Measurements from ENCODE around the gene LAMB3. TPM values are rescaled to one million over a fixed set of nuclear protein-coding genes. Genes with fewer than 3 reads are reported as not detected.

The LAMB3 gene
- total RNA-seq, 1 experiment from 2014 or later = 0.85 TPM

DNA sequence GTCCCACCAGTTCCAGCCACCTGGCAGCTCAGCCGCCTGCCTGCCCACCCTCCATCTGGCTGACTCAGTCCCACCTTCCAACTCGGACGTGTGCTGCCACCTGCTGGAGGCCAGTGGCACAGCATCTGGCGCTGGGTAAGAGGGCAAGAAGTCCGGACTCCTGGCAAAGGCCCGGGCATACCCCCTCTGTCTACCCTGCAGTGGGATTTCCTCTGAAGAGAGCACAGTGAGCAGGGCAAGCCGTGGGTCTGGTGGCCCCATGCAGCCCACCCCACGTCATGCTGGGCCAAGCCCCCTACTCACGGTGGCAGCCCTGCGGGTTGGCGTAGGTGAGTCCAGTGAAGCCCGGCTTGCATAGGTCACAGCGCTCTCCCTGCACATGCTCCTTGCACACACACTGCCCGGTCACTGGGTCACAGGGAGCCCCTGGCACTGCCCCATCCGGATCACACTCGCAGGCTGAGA is 24.5 kb downstream of the LAMB3 start (continued):
- TF ChIP-seq, protein P1, sequence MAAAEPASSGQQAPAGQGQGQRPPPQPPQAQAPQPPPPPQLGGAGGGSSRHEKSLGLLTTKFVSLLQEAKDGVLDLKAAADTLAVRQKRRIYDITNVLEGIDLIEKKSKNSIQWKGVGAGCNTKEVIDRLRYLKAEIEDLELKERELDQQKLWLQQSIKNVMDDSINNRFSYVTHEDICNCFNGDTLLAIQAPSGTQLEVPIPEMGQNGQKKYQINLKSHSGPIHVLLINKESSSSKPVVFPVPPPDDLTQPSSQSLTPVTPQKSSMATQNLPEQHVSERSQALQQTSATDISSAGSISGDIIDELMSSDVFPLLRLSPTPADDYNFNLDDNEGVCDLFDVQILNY (CRISPR knock-in tag; IDR thresholded peaks at IDR 0.05) = no peak
- no peak for TF ChIP-seq GTF2I (CRISPR knock-in tag; conservative IDR thresholded peaks at IDR 0.05)
- TF ChIP-seq TEAD4 (CRISPR knock-in tag; IDR thresholded peaks at IDR 0.05) = no peak
- TF ChIP-seq, protein P2, sequence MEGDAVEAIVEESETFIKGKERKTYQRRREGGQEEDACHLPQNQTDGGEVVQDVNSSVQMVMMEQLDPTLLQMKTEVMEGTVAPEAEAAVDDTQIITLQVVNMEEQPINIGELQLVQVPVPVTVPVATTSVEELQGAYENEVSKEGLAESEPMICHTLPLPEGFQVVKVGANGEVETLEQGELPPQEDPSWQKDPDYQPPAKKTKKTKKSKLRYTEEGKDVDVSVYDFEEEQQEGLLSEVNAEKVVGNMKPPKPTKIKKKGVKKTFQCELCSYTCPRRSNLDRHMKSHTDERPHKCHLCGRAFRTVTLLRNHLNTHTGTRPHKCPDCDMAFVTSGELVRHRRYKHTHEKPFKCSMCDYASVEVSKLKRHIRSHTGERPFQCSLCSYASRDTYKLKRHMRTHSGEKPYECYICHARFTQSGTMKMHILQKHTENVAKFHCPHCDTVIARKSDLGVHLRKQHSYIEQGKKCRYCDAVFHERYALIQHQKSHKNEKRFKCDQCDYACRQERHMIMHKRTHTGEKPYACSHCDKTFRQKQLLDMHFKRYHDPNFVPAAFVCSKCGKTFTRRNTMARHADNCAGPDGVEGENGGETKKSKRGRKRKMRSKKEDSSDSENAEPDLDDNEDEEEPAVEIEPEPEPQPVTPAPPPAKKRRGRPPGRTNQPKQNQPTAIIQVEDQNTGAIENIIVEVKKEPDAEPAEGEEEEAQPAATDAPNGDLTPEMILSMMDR (IDR thresholded peaks at IDR 0.05) = peak; percentile 98
- no peak for TF ChIP-seq MYBL2 (CRISPR knock-in tag; IDR thresholded peaks at IDR 0.05)
- no peak for TF ChIP-seq NR3C1 (CRISPR knock-in tag; conservative IDR thresholded peaks at IDR 0.05; ENCODE audit: low read depth)
- no peak for TF ChIP-seq SMAD4 (CRISPR knock-in tag; IDR thresholded peaks at IDR 0.05)

DNA sequence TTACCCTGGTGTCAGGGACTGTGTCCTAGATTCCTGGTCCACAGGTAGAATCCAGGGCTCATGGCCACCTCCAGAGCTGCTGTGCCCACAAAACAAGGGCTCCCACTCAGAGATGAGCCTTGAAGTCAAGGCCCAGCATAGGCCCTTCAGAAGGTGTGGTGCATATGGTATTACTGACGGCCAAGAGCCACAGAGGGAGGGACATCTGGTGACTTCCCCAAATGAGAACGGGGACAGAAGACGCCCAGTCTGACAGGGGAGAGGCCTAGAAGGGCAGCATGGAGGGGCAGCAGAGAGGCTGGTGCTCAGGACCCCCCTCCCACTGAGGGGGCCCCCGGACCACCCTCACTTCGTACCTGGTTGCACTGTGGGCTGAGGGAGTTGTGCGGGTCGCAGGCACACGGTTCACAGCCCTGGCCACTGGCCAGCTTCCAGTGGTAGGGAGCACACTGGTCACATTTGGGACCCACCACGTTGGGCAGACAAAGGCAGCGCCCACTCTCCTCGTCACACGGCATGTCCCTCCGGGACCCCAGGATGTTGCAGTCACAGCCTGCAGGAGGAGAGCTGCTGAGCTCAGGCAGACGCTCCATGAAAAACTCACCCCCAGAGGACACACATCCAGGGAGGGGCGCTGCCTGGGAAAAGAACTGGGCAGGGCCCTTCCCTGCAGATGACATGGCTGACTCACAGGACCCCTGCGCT is 25.0 kb downstream of the LAMB3 start:
- no peaks in the 10 kb centered on the region for H3K36me3 Mint-ChIP-seq
- no peak for TF ChIP-seq JUN (CRISPR knock-in tag; IDR thresholded peaks at IDR 0.05)
- TF ChIP-seq, protein P3, sequence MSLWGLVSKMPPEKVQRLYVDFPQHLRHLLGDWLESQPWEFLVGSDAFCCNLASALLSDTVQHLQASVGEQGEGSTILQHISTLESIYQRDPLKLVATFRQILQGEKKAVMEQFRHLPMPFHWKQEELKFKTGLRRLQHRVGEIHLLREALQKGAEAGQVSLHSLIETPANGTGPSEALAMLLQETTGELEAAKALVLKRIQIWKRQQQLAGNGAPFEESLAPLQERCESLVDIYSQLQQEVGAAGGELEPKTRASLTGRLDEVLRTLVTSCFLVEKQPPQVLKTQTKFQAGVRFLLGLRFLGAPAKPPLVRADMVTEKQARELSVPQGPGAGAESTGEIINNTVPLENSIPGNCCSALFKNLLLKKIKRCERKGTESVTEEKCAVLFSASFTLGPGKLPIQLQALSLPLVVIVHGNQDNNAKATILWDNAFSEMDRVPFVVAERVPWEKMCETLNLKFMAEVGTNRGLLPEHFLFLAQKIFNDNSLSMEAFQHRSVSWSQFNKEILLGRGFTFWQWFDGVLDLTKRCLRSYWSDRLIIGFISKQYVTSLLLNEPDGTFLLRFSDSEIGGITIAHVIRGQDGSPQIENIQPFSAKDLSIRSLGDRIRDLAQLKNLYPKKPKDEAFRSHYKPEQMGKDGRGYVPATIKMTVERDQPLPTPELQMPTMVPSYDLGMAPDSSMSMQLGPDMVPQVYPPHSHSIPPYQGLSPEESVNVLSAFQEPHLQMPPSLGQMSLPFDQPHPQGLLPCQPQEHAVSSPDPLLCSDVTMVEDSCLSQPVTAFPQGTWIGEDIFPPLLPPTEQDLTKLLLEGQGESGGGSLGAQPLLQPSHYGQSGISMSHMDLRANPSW (CRISPR knock-in tag; conservative IDR thresholded peaks at IDR 0.05; ENCODE audit: low read depth) = no peak
- TF ChIP-seq, protein P4, sequence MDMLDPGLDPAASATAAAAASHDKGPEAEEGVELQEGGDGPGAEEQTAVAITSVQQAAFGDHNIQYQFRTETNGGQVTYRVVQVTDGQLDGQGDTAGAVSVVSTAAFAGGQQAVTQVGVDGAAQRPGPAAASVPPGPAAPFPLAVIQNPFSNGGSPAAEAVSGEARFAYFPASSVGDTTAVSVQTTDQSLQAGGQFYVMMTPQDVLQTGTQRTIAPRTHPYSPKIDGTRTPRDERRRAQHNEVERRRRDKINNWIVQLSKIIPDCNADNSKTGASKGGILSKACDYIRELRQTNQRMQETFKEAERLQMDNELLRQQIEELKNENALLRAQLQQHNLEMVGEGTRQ (CRISPR knock-in tag; IDR thresholded peaks at IDR 0.05) = no peak
- no peak for TF ChIP-seq SMAD4 (CRISPR knock-in tag; IDR thresholded peaks at IDR 0.05)
- TF ChIP-seq, protein P5, sequence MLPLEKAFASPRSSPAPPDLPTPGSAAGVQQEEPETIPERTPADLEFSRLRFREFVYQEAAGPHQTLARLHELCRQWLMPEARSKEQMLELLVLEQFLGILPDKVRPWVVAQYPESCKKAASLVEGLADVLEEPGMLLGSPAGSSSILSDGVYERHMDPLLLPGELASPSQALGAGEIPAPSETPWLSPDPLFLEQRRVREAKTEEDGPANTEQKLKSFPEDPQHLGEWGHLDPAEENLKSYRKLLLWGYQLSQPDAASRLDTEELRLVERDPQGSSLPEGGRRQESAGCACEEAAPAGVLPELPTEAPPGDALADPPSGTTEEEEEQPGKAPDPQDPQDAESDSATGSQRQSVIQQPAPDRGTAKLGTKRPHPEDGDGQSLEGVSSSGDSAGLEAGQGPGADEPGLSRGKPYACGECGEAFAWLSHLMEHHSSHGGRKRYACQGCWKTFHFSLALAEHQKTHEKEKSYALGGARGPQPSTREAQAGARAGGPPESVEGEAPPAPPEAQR (CRISPR knock-in tag; IDR thresholded peaks at IDR 0.05) = no peak
- TF ChIP-seq JAZF1 (CRISPR knock-in tag; IDR thresholded peaks at IDR 0.05) = no peak
- TF ChIP-seq, protein P6, sequence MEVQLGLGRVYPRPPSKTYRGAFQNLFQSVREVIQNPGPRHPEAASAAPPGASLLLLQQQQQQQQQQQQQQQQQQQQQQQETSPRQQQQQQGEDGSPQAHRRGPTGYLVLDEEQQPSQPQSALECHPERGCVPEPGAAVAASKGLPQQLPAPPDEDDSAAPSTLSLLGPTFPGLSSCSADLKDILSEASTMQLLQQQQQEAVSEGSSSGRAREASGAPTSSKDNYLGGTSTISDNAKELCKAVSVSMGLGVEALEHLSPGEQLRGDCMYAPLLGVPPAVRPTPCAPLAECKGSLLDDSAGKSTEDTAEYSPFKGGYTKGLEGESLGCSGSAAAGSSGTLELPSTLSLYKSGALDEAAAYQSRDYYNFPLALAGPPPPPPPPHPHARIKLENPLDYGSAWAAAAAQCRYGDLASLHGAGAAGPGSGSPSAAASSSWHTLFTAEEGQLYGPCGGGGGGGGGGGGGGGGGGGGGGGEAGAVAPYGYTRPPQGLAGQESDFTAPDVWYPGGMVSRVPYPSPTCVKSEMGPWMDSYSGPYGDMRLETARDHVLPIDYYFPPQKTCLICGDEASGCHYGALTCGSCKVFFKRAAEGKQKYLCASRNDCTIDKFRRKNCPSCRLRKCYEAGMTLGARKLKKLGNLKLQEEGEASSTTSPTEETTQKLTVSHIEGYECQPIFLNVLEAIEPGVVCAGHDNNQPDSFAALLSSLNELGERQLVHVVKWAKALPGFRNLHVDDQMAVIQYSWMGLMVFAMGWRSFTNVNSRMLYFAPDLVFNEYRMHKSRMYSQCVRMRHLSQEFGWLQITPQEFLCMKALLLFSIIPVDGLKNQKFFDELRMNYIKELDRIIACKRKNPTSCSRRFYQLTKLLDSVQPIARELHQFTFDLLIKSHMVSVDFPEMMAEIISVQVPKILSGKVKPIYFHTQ (CRISPR knock-in tag; IDR thresholded peaks at IDR 0.05) = no peak
- TF ChIP-seq GABPB1 (CRISPR knock-in tag; IDR thresholded peaks at IDR 0.05) = no peak
- TF ChIP-seq, protein P7, sequence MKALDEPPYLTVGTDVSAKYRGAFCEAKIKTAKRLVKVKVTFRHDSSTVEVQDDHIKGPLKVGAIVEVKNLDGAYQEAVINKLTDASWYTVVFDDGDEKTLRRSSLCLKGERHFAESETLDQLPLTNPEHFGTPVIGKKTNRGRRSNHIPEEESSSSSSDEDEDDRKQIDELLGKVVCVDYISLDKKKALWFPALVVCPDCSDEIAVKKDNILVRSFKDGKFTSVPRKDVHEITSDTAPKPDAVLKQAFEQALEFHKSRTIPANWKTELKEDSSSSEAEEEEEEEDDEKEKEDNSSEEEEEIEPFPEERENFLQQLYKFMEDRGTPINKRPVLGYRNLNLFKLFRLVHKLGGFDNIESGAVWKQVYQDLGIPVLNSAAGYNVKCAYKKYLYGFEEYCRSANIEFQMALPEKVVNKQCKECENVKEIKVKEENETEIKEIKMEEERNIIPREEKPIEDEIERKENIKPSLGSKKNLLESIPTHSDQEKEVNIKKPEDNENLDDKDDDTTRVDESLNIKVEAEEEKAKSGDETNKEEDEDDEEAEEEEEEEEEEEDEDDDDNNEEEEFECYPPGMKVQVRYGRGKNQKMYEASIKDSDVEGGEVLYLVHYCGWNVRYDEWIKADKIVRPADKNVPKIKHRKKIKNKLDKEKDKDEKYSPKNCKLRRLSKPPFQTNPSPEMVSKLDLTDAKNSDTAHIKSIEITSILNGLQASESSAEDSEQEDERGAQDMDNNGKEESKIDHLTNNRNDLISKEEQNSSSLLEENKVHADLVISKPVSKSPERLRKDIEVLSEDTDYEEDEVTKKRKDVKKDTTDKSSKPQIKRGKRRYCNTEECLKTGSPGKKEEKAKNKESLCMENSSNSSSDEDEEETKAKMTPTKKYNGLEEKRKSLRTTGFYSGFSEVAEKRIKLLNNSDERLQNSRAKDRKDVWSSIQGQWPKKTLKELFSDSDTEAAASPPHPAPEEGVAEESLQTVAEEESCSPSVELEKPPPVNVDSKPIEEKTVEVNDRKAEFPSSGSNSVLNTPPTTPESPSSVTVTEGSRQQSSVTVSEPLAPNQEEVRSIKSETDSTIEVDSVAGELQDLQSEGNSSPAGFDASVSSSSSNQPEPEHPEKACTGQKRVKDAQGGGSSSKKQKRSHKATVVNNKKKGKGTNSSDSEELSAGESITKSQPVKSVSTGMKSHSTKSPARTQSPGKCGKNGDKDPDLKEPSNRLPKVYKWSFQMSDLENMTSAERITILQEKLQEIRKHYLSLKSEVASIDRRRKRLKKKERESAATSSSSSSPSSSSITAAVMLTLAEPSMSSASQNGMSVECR (CRISPR knock-in tag; IDR thresholded peaks at IDR 0.05; ENCODE audit: borderline replicate concordance) = no peak
- ChIA-PET CTCF (interaction anchor here (0.6 to 5.6 kb wide), 36 partner anchors 8 to 417 kb away, joined by 3 to 76 read pairs (median 5); partner anchors contain the start of genes CAMK1G, G0S2 and LAMB3), POLR2A (interaction anchor here (1.0 kb wide), 1 partner anchor 41 kb away, joined by 3 read pairs; no protein-coding TSS in a partner anchor)
- H3K27ac Mint-ChIP-seq = no peak overlapping the region
- peaks cover 3% of the 10 kb centered on the region; the same call in 1 of the 2 replicates for H3K27me3 Mint-ChIP-seq (ENCODE audit: low read depth)
- no peak for DNase-seq (ENCODE audit: low spot score)
- H3K4me3 Mint-ChIP-seq = no peak overlapping the region
- H3K9me3 Mint-ChIP-seq = no peaks in the 10 kb centered on the region
- no peak for ATAC-seq
- H3K4me1 Mint-ChIP-seq = peaks cover 43% of the 10 kb centered on the region
